Kidney epithelial cell (primary cell): ENCODE data around the gene EXOC3L1. TPM values are rescaled to one million over a fixed set of nuclear protein-coding genes. Genes with fewer than 3 reads are reported as not detected.

Source experiments
- DNase-seq: peaks from one replicate; pipeline ENCODE4 v3.0.0-alpha.2; 2010; ENCODE audit warnings: low read depth
- H3K27me3 ChIP-seq: 2 replicates; pipeline ENCODE4 v1.6.0; 2011; ENCODE audit warnings: low read length; ENCODE audit not compliant: control insufficient read depth, insufficient read depth
- H3K36me3 ChIP-seq: 2 replicates; pipeline ENCODE4 v1.5.1; 2011; ENCODE audit warnings: low read length; ENCODE audit not compliant: control insufficient read depth, insufficient read depth
- H3K4me3 ChIP-seq: 2 replicates; pipeline ENCODE4 v1.5.1; 2011; ENCODE audit warnings: low read depth, mild to moderate bottlenecking, control low read depth, low read length
- CTCF ChIP-seq: IDR thresholded peaks from 2 replicates; pipeline ENCODE4 v1.5.1; 2011; ENCODE audit warnings: mild to moderate bottlenecking, moderate library complexity, low read length, control low read depth, inconsistent platforms; ENCODE audit not compliant: insufficient read depth, poor library complexity, severe bottlenecking
- total RNA-seq: library from RNA; depleted of rRNA; stranded (reverse); fragments of >200 nt; gene quantifications from 2 replicates; pipeline ENCODE4 v1.2.3, GENCODE V29; 2015

The EXOC3L1 gene
- total RNA-seq, 1 donor from 2014 or later, result 0.25 TPM

DNA sequence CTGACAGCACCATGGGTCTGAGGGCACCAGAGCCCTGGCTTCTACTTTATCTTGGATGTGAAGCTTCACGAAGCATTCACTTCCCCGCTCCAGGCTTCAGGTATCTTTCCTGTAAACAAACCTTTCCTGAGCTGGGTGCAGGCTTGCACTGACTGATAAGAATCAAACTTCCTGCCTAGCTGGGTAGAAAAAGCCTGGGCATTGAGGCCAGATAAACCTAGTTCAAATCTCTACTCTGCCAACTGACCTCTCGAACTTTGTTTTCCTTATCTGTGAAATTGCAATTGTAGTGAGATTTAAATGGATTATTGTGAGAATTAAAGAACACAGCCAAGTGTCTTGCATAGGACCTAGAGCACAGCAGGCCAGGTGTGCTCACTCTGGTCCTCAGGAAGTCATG is 34.1 kb upstream of the EXOC3L1 start:
- Histone ChIP-seq H3K4me3 (no peak overlapping the region), H3K36me3 (no peaks in the 10 kb centered on the region), H3K27me3 (no peaks in the 10 kb centered on the region)
- no peak for TF ChIP-seq CTCF
- DNase-seq, result no peak

- no peak for TF ChIP-seq CTCF
- no peak for DNase-seq
Measured at GRCh38 chr16:67216612-67217490, 26.9 kb upstream of the EXOC3L1 start.

GRCh38 chr16:67215706-67216105 is 25.8 kb upstream of the EXOC3L1 start:
- H3K27me3 ChIP-seq, result no peaks in the 10 kb centered on the region
- no peak for DNase-seq
- H3K36me3 ChIP-seq, result no peaks in the 10 kb centered on the region
- no peak overlapping the region for H3K4me3 ChIP-seq
- no peak for TF ChIP-seq CTCF

More at GRCh38 chr16:67216612-67217490, 26.9 kb upstream of the EXOC3L1 start:
- no peaks in the 10 kb centered on the region for H3K36me3 ChIP-seq
- no peaks in the 10 kb centered on the region for H3K27me3 ChIP-seq
- H3K4me3 ChIP-seq, result no peak overlapping the region

DNA sequence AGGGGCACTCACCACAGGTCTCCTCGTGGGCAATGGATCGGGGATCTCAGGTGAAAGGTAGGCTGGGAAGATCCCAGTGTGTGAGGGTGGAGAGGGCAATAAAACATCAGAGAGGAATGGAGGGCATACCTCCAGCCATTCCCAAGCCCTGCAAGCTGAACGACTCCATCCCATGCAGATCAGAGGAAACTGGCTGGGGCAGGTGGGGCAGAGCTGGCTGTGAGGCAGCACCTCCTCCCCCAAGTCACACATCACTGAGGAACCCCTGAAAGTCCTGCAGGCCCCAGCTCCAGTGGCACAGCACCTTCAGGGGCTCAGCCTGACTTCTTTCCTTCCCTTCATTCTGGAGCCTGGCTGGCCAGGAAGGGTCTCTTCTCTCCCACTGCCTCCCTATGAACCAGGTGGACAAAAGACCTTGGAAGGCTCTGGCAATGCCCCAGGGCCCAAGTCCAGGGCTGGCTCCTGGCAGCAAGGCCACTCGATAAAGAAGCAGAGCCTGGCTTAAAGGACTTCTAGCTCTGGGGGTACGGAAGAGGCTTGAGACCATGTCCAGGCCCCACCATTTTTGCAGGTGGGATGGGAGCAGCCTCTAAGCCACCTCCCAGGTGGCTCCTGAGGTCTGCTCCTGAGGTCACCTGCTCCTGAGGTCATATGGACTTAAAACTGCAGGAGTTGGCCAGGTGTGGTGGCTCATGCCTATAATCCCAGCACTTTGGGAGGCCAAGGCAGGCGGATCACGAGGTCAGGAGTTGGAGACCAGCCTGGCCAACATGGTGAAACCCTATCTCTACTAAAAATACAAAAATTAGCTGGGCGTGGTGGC is 23.5 kb upstream of the EXOC3L1 start:
- DNase-seq, result no peak
- Histone ChIP-seq H3K27me3 (no peaks in the 10 kb centered on the region), H3K36me3 (no peaks in the 10 kb centered on the region), H3K4me3 (no peak overlapping the region)
- TF ChIP-seq CTCF, result no peak

DNA sequence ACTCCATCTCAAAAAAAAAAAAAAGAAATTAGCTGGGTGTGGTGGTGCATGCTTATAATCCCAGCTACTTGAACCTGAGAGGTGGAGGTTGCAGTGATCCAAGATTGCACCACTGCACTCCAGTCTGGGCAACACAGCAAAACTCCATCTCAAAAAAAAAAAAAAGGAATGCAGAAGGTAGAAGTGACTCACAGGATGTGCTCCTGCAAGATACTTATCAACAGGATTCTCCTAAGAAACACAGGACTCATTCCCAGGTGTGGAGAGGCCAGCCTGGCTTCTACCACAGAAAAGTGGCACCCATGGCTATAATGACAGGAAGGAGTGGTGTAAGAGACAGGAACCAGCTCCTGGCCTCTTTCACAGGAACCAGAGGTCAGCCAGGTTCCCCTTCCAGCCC is 22.8 kb upstream of the EXOC3L1 start:
- no peak for DNase-seq

More for the DNA sequence above, 22.8 kb upstream of the EXOC3L1 start:
- Histone ChIP-seq H3K27me3 (no peaks in the 10 kb centered on the region), H3K36me3 (no peaks in the 10 kb centered on the region), H3K4me3 (no peak overlapping the region)
- no peak for TF ChIP-seq CTCF
